ENCODE measurements around the gene SLC3A2. TPM values are rescaled to one million over a fixed set of nuclear protein-coding genes. Genes with fewer than 3 reads are reported as not detected.

SLC3A2 gene
- total RNA-seq, 4 donors from 2014 or later = 170 to 234 (median 198) TPM

- no peaks in the 10 kb centered on the region for H3K4me1 ChIP-seq
- TF ChIP-seq POLR2A (IDR thresholded peaks at IDR 0.05) (no peak), EP300 (IDR thresholded peaks at IDR 0.05) (no peak), POLR2AphosphoS5 (IDR thresholded peaks at IDR 0.05) (no peak), CTCF (IDR thresholded peaks at IDR 0.05) (no peak)
- H3K4me3 ChIP-seq = no peak overlapping the region
- H3K36me3 ChIP-seq = no peaks in the 10 kb centered on the region
- WGBS = 37% methylated on average over 10 of the region's 10 CpGs
- no peak for DNase-seq (ENCODE audit: low spot score in 2 of 2)
- no peaks in the 10 kb centered on the region for H3K27me3 ChIP-seq
- H3K9me3 ChIP-seq = no peaks in the 10 kb centered on the region
- H3K27ac ChIP-seq = no peak overlapping the region
Measured at GRCh38 chr11:62896049-62896448, 15.4 kb downstream of the SLC3A2 start.

GRCh38 chr11:62897311-62897710 lies 16.6 kb downstream of the SLC3A2 start:
- Histone ChIP-seq H3K27me3 (no peaks in the 10 kb centered on the region), H3K36me3 (no peaks in the 10 kb centered on the region), H3K27ac (no peak overlapping the region), H3K9me3 (no peaks in the 10 kb centered on the region), H3K4me3 (no peak overlapping the region), H3K4me1 (no peaks in the 10 kb centered on the region)
- TF ChIP-seq EP300 (IDR thresholded peaks at IDR 0.05) (no peak), POLR2AphosphoS5 (IDR thresholded peaks at IDR 0.05) (no peak), CTCF (IDR thresholded peaks at IDR 0.05) (no peak), POLR2A (IDR thresholded peaks at IDR 0.05) (no peak)
- whole genome bisulfite sequencing = 62% methylated on average over 2 of the region's 2 CpGs
- DNase-seq (ENCODE audit: low spot score in 2 of 2) = no peak

GRCh38 chr11:62898027-62898426 lies 17.3 kb downstream of the SLC3A2 start:
- no peaks in the 10 kb centered on the region for H3K36me3 ChIP-seq
- TF ChIP-seq POLR2A (IDR thresholded peaks at IDR 0.05) = no peak
- no peak for TF ChIP-seq CTCF (IDR thresholded peaks at IDR 0.05)
- TF ChIP-seq EP300 (IDR thresholded peaks at IDR 0.05) = no peak
- TF ChIP-seq POLR2AphosphoS5 (IDR thresholded peaks at IDR 0.05) = no peak
- no peaks in the 10 kb centered on the region for H3K4me1 ChIP-seq
- DNase-seq (ENCODE audit: low spot score in 2 of 2) = no peak
- no peaks in the 10 kb centered on the region for H3K9me3 ChIP-seq
- H3K27me3 ChIP-seq = no peaks in the 10 kb centered on the region
- no peak overlapping the region for H3K4me3 ChIP-seq
- H3K27ac ChIP-seq = no peak overlapping the region

- Histone ChIP-seq H3K36me3 (no peaks in the 10 kb centered on the region), H3K27me3 (no peaks in the 10 kb centered on the region), H3K4me1 (peaks cover 6% of the 10 kb centered on the region), H3K4me3 (no peak overlapping the region), H3K9me3 (no peaks in the 10 kb centered on the region), H3K27ac (no peak overlapping the region)
- TF ChIP-seq CTCF (IDR thresholded peaks at IDR 0.05) (no peak), POLR2AphosphoS5 (IDR thresholded peaks at IDR 0.05) (no peak), POLR2A (IDR thresholded peaks at IDR 0.05) (no peak), EP300 (IDR thresholded peaks at IDR 0.05) (no peak)
- DNase-seq (ENCODE audit: low spot score in 2 of 2) = no peak
- WGBS = 40% methylated on average over 1 of the region's 1 CpG
Measured at GRCh38 chr11:62902932-62903331, 22.2 kb downstream of the SLC3A2 start.

- no peak for TF ChIP-seq POLR2AphosphoS5 (IDR thresholded peaks at IDR 0.05)
- no peak for TF ChIP-seq POLR2A (IDR thresholded peaks at IDR 0.05)
- TF ChIP-seq CTCF (IDR thresholded peaks at IDR 0.05) = no peak
- no peak for TF ChIP-seq EP300 (IDR thresholded peaks at IDR 0.05)
- no peak for DNase-seq (ENCODE audit: low spot score in 2 of 2)
- Histone ChIP-seq H3K4me3 (no peak overlapping the region), H3K4me1 (peaks cover 27% of the 10 kb centered on the region), H3K27ac (no peak overlapping the region), H3K36me3 (no peaks in the 10 kb centered on the region), H3K27me3 (no peaks in the 10 kb centered on the region), H3K9me3 (no peaks in the 10 kb centered on the region)
- 27% methylated on average over 3 of the region's 3 CpGs for WGBS
Measured at GRCh38 chr11:62905296-62905695, 24.6 kb downstream of the SLC3A2 start.
